ENCODE measurements around the gene USP53. TPM values are rescaled to one million over a fixed set of nuclear protein-coding genes. Genes with fewer than 3 reads are reported as not detected.

The USP53 gene
- polyA plus RNA-seq: 27.9 and 30.0 TPM in 2 replicates

DNA sequence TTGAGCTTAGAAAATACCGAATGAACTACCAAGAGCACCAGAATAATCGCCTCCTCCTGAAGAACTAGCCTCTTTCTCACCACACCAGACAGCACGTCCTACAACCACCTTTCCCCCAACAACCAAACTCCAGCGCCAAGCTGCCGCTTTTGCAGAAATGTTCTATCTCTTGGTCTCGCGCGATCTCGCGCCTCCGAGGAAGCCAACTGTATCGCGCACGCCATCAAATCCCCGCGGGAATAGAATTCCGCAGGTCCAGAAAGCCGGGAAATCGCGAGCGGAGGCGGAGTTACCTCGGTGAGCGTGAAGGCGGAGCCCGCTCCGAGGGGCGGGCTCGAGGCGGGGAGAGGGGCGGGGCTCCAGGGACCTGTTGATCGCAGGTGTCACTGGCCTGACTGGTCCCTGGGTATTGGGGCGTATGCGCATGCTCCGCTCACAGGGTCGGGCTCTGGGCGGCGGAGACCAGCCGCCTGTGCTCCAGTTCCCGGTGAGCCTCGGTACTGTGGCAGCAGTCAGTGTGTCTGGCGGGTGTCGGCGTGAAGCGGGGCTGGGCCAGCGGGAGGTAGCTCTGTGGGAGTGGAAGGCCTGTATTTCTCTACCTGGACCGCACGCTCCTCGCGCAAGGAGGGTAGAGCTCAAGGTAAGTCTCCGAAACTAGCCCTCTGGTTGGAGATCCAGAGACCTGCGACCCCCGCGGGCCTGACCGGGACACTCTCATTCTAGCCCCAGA is at the start of gene USP53:
Gene USP53, plus strand, starts transcription at position 480 of the 730 bp plus-strand sequence. CDS start 27,047 bp downstream, outside the sequence.

DNA sequence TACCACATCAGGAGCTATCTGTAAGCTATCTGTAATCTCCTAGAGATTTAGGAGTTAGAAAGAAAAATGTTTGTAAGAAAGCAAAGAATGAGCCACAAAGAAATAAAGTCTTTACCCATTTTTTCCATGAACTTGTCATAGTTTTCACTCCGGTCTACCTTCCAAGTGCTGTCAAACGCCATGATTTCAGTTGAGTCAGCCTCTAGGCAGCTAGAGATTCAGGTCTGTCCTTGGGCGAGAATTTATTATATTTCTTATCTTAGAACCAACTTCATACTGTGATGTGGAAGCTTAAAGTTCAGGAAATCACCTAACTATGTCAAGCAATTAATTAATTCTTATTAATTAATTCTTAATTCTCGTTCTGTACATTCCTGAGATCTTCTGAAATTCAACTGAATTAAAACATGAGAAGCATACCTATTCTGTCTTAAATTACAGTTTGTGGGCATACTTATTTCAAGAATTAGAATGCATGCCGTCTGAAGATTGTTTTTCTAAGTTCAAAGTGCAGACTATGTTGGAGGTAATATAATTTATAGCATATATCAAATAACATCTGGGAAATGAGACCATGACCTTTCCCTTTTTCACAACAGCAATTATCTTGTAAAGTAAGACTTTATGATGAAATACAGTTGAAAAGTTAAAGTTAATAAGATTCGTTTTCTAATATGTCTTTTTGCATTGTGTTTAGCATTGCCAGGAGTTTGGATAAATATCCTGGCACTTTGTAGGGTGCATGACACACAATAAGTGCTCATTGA is 109.6 kb downstream of the USP53 start, which contains the start of gene FABP2:
Gene FABP2, minus strand, starts transcription at position 218 of the 767 bp plus-strand sequence. Its CDS starts 36 bp downstream, at position 182.

Other genes with a start within 250 kb of the USP53 start
- gene MYOZ2, start 76.9 kb upstream of the USP53 start, polyA plus RNA-seq: not detected in 2 replicates
- gene FABP2, start 109.4 kb downstream of the USP53 start, polyA plus RNA-seq: 0.38 and 1.3 TPM in 2 replicates

All from Purkinje cell (primary cell).